GM12878 (cell line): ENCODE results near the gene RNF113A. TPM values are rescaled to one million over a fixed set of nuclear protein-coding genes. Genes with fewer than 3 reads are reported as not detected.

Experiments
- ATF2 ChIP-seq: IDR thresholded peaks from 2 replicates; pipeline ENCODE4 v1.6.1; 2012; ENCODE audit warnings: low read length, inconsistent platforms
- BACH1 ChIP-seq: fragments of 450-650 bp; IDR thresholded peaks from 2 replicates; pipeline ENCODE4 v1.6.1; 2017; ENCODE audit warnings: mild to moderate bottlenecking, borderline replicate concordance
- CBFB ChIP-seq: IDR thresholded peaks from 2 replicates; pipeline ENCODE4 v1.6.1; 2016; ENCODE audit warnings: antibody characterized with exemption, low read depth
- CBX3 ChIP-seq: fragments of 200-600 bp; sonication (generic); IDR thresholded peaks from 2 replicates; pipeline ENCODE4 v1.6.1; 2016; ENCODE audit warnings: low read depth, borderline replicate concordance
- CHD4 ChIP-seq: fragments of 200-600 bp; sonication (generic); IDR thresholded peaks from 2 replicates; pipeline ENCODE4 v1.6.1; 2016; ENCODE audit warnings: mild to moderate bottlenecking
- FOS ChIP-seq: IDR thresholded peaks from 3 replicates; pipeline ENCODE4 v1.6.1; 2011; ENCODE audit warnings: borderline replicate concordance; ENCODE audit not compliant: insufficient read length; ENCODE audit errors: extremely low read depth
- GABPA ChIP-seq: IDR thresholded peaks from 2 replicates; pipeline ENCODE4 v1.6.1; 2014; ENCODE audit warnings: antibody characterized with exemption, low read depth, mild to moderate bottlenecking, inconsistent platforms
- GATAD2B ChIP-seq: fragments of 450-650 bp; conservative IDR thresholded peaks from 2 replicates; pipeline ENCODE4 v1.6.1; 2017; ENCODE audit warnings: low read depth, mild to moderate bottlenecking, moderate library complexity
- IKZF1 ChIP-seq: fragments of 450-650 bp; conservative IDR thresholded peaks from 2 replicates; pipeline ENCODE4 v1.6.1; 2017; ENCODE audit warnings: antibody characterized with exemption, mild to moderate bottlenecking
- IKZF2 ChIP-seq, 2 experiments: fragments of 450-650 bp; IDR thresholded peaks; 2 replicates each; pipeline ENCODE4 v1.6.1; 2017; ENCODE audit warnings: mild to moderate bottlenecking in 2 of 2, moderate library complexity in 2 of 2
- JUND ChIP-seq: IDR thresholded peaks from 2 replicates; pipeline ENCODE4 v1.6.1; 2012; ENCODE audit warnings: low read depth, mild to moderate bottlenecking, low read length, improper control_type of control experiment, moderate library complexity
- KDM1A ChIP-seq: fragments of 200-600 bp; sonication (generic); IDR thresholded peaks from 2 replicates; pipeline ENCODE4 v1.6.1; 2016; ENCODE audit warnings: borderline replicate concordance
- LARP7 ChIP-seq: fragments of 450-650 bp; IDR thresholded peaks from 2 replicates; pipeline ENCODE4 v1.6.1; 2017; ENCODE audit warnings: mild to moderate bottlenecking
- PAX8 ChIP-seq: fragments of 450-650 bp; IDR thresholded peaks from 2 replicates; pipeline ENCODE4 v1.6.1; 2017; ENCODE audit warnings: mild to moderate bottlenecking, moderate library complexity
- PML ChIP-seq: IDR thresholded peaks from 2 replicates; pipeline ENCODE4 v1.6.1; 2012; ENCODE audit warnings: low read length, inconsistent platforms
- REST ChIP-seq: IDR thresholded peaks from 2 replicates; pipeline ENCODE4 v1.6.1; 2012; ENCODE audit warnings: mild to moderate bottlenecking, low read depth, low read length
- SUZ12 ChIP-seq: fragments of 200-600 bp; sonication (generic); IDR thresholded peaks from one replicate; pipeline ENCODE4 v1.6.1; 2018; ENCODE audit warnings: antibody characterized with exemption, mild to moderate bottlenecking; ENCODE audit not compliant: unreplicated experiment
- TAF1 ChIP-seq: IDR thresholded peaks from 2 replicates; pipeline ENCODE4 v1.6.1; 2011; ENCODE audit warnings: mild to moderate bottlenecking, low read depth, low read length, borderline replicate concordance
- ZNF217 ChIP-seq: fragments of 450-650 bp; IDR thresholded peaks from 2 replicates; pipeline ENCODE4 v1.6.1; 2017; ENCODE audit warnings: antibody characterized with exemption, mild to moderate bottlenecking
- ZNF622 ChIP-seq: fragments of 450-650 bp; IDR thresholded peaks from 2 replicates; pipeline ENCODE4 v1.6.1; 2017; ENCODE audit warnings: mild to moderate bottlenecking, inconsistent platforms
- polyA plus RNA-seq, 11 experiments: library from polyadenylated mRNA; depleted of rRNA in 4 of 11; unstranded in 6 of 11; stranded (reverse) in 5 of 11; fragments of >200 nt; fragmentation: Nextera tagmentation in 4 of 11; fragmentation: Illumina TruSeq in 1 of 11; extraction: Ambion mirVana in 4 of 11; extraction: Trizol in 1 of 11; gene quantifications; 1 replicate in 1 of 11; 2 replicates in 10 of 11; pipeline versions ENCODE4 v1.2.1 to v1.2.3, GENCODE V29; 2011 to 2016; ENCODE audit warnings: inconsistent platforms in 2 of 11, missing spikeins in 2 of 11, low read depth in 1 of 11
- total RNA-seq, 4 experiments: library from RNA; depleted of rRNA in 3 of 4; stranded (reverse); fragments of >200 nt in 3 of 4; fragmentation: Illumina TruSeq in 1 of 4; extraction: Trizol in 1 of 4; gene quantifications; 2 replicates each; pipeline versions ENCODE4 v1.2.1 to v1.2.3, GENCODE V29; 2013 to 2021
- TF ChIP-seq, protein P1 (sequence below): fragments of 450-650 bp; IDR thresholded peaks from 2 replicates; pipeline ENCODE4 v1.6.1; 2017; ENCODE audit warnings: mild to moderate bottlenecking
- TF ChIP-seq, protein P2 (sequence below): fragments of 450-650 bp; IDR thresholded peaks from 2 replicates; pipeline ENCODE4 v1.6.1; 2017; ENCODE audit warnings: borderline replicate concordance

RNF113A gene
- total and polyA plus RNA-seq, 10 of the 15 experiments (the other 5 are each of a cell fraction or from before 2014, with no cell fraction given), result 20.6 to 33.1 (median 23.4) TPM

DNA sequence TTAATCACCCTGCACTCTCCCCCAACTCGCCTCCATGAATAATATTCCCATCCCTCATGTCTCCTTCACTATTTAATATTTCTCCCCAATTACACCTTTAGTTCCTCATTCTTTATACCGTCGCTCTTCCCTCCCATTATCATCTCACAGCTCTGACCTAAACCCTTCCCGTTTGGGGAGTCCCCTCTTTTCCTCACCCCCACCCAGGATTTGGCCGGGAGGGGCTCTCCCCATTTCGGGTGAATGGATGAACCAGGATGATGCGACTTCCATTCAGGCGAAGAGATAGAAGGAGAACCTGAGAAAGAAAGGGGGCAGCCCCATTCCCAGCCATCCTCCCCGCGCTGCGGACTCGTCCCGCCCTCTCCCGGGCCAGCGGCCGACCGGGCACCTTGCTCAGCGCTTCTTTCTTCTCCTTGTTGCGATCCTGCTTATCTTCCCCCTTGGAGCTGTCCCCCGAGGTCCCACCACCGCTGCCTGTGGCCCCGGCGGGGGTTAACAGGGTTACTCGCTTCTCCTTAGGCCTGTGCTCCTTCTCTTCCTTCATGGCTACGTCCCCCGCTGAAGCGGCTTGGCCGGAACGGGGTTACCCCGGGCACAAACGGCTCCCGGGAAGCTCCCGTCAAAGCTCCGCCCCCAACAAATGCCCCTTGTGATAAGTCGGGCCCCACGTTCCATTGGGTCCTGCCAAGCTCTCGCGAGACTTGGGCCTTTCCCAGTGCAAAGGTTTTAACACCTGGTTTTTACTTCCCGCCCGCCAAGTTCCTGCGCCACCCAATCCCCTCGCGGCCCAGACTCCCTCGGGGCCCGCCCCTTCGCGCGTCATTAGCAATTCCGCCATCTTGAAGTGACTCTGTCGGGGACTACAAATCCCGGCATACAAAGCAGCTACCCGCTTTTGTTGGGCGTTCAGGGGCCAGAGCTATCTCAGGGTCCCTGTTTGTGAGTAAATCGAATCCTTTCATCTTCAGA is 18.9 kb downstream of the RNF113A start, which contains the start of gene UPF3B (continued):
- TF ChIP-seq REST, result no peak
- peak; percentile 24; the same call in 1 of the 2 replicates for TF ChIP-seq GATAD2B
- TF ChIP-seq ATF2, result no peak
- TF ChIP-seq GABPA, result no peak
- no peak for TF ChIP-seq LARP7
- no peak for TF ChIP-seq ZNF622
- no peak for TF ChIP-seq FOS
- no peak for TF ChIP-seq BACH1
- no peak for TF ChIP-seq CHD4
- TF ChIP-seq, protein P1, sequence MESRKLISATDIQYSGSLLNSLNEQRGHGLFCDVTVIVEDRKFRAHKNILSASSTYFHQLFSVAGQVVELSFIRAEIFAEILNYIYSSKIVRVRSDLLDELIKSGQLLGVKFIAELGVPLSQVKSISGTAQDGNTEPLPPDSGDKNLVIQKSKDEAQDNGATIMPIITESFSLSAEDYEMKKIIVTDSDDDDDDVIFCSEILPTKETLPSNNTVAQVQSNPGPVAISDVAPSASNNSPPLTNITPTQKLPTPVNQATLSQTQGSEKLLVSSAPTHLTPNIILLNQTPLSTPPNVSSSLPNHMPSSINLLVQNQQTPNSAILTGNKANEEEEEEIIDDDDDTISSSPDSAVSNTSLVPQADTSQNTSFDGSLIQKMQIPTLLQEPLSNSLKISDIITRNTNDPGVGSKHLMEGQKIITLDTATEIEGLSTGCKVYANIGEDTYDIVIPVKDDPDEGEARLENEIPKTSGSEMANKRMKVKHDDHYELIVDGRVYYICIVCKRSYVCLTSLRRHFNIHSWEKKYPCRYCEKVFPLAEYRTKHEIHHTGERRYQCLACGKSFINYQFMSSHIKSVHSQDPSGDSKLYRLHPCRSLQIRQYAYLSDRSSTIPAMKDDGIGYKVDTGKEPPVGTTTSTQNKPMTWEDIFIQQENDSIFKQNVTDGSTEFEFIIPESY, result no peak
- TF ChIP-seq CBFB, result peak; percentile 34; the same call in 1 of the 2 replicates
- TF ChIP-seq SUZ12, result no peak
- TF ChIP-seq TAF1, result 0 out of 2 replicates have a peak, but pooled peaks have one; percentile 39
- no peak for TF ChIP-seq KDM1A
- TF ChIP-seq IKZF1, result peak; percentile 89
- no peak for TF ChIP-seq PAX8
- TF ChIP-seq IKZF2 (IDR thresholded peaks at IDR 0.05), result peak; percentile 80 to 82
- TF ChIP-seq ZNF217, result no peak
- no peak for TF ChIP-seq CBX3
- TF ChIP-seq, protein P2, sequence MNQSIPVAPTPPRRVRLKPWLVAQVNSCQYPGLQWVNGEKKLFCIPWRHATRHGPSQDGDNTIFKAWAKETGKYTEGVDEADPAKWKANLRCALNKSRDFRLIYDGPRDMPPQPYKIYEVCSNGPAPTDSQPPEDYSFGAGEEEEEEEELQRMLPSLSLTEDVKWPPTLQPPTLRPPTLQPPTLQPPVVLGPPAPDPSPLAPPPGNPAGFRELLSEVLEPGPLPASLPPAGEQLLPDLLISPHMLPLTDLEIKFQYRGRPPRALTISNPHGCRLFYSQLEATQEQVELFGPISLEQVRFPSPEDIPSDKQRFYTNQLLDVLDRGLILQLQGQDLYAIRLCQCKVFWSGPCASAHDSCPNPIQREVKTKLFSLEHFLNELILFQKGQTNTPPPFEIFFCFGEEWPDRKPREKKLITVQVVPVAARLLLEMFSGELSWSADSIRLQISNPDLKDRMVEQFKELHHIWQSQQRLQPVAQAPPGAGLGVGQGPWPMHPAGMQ, result peak; percentile 77
- peak; percentile 44; the same call in 1 of the 2 replicates for TF ChIP-seq PML
- TF ChIP-seq JUND, result no peak
